Keratinocyte (primary cell): Measurements from ENCODE around the gene SURF6. TPM values are rescaled to one million over a fixed set of nuclear protein-coding genes. Genes with fewer than 3 reads are reported as not detected.

Source experiments
- DNase-seq: peaks from one replicate; pipeline ENCODE4 v3.0.0-alpha.2; 2011; ENCODE audit warnings: low read depth, missing footprints, low spot score
- FAIRE-seq: peaks from 2 replicates; lab custom pipeline; 2011; peaks lifted over from hg19 to GRCh38; lab: Jason Lieb, UNC
- H2AFZ ChIP-seq: 2 replicates; pipeline ENCODE4 v1.6.0; 2012; ENCODE audit warnings: low read length, control low read depth, inconsistent platforms; ENCODE audit not compliant: control insufficient read depth
- H3K27ac ChIP-seq: 2 replicates; pipeline ENCODE4 v1.5.1; 2011; ENCODE audit warnings: low read length; ENCODE audit not compliant: control insufficient read depth, insufficient read depth
- H3K27me3 ChIP-seq: 3 replicates; pipeline ENCODE4 v1.6.0; 2011; ENCODE audit warnings: low read length; ENCODE audit not compliant: control insufficient read depth, insufficient read depth; ENCODE audit errors: extremely low read depth
- H3K36me3 ChIP-seq, 2 experiments: 2 replicates in 1 of 2; 3 replicates in 1 of 2; pipeline ENCODE4 v1.5.1; 2011; ENCODE audit warnings: low read length in 2 of 2, mild to moderate bottlenecking in 1 of 2; ENCODE audit not compliant: control insufficient read depth in 2 of 2, insufficient read depth in 2 of 2; ENCODE audit errors: extremely low read depth in 1 of 2
- H3K4me1 ChIP-seq: 3 replicates; pipeline ENCODE4 v1.5.1; 2011; ENCODE audit warnings: low read length; ENCODE audit not compliant: control insufficient read depth, insufficient read depth; ENCODE audit errors: extremely low read depth
- H3K4me2 ChIP-seq: 3 replicates; pipeline ENCODE4 v1.6.0; 2011; ENCODE audit warnings: low read depth, low read length; ENCODE audit not compliant: control insufficient read depth, insufficient read depth; ENCODE audit errors: extremely low read depth
- H3K4me3 ChIP-seq, 3 experiments: fragments of 200-600 bp in 1 of 3; sonication (generic) in 1 of 3; 2 replicates in 2 of 3; 3 replicates in 1 of 3; pipeline ENCODE4 v1.5.1; 2011 to 2016; ENCODE audit warnings: low read length in 3 of 3, mild to moderate bottlenecking in 3 of 3, control low read depth in 2 of 3, inconsistent platforms in 1 of 3, low read depth in 1 of 3, mixed read lengths in 1 of 3, mixed run types in 1 of 3, moderate library complexity in 1 of 3; ENCODE audit not compliant: control insufficient read depth in 2 of 3, insufficient read depth in 2 of 3; ENCODE audit errors: extremely low read depth in 1 of 3
- H3K79me2 ChIP-seq: 2 replicates; pipeline ENCODE4 v1.6.0; 2012; ENCODE audit warnings: low read length; ENCODE audit not compliant: control insufficient read depth, insufficient read depth
- H3K9ac ChIP-seq: 3 replicates; pipeline ENCODE4 v1.6.0; 2011; ENCODE audit warnings: low read length; ENCODE audit not compliant: control insufficient read depth, insufficient read depth; ENCODE audit errors: extremely low read depth
- H3K9me1 ChIP-seq: 3 replicates; pipeline ENCODE4 v1.6.0; 2011; ENCODE audit warnings: low read length; ENCODE audit not compliant: control insufficient read depth, insufficient read depth; ENCODE audit errors: extremely low read depth
- H3K9me3 ChIP-seq: 2 replicates; pipeline ENCODE4 v1.5.1; 2012; ENCODE audit warnings: low read depth, low read length; ENCODE audit not compliant: control insufficient read depth
- H4K20me1 ChIP-seq: 3 replicates; pipeline ENCODE4 v1.6.0; 2011; ENCODE audit warnings: low read length; ENCODE audit not compliant: control insufficient read depth, insufficient read depth; ENCODE audit errors: extremely low read depth
- EZH2 ChIP-seq: IDR thresholded peaks from one replicate; pipeline ENCODE4 v1.6.1; 2012; ENCODE audit warnings: inconsistent platforms, mild to moderate bottlenecking, low read length, moderate library complexity
- dilution Hi-C: fragments of 300-500 bp; cut with MboI; formaldehyde crosslinking; loops from one replicate; pipeline ENCODE4 v1.7.0; 2020; ENCODE audit warnings: low sequenced_read_pairs; ENCODE audit not compliant: extremely low pct_ligation_motif_present
- polyA plus RNA-seq, 5 experiments: library from polyadenylated mRNA; depleted of rRNA in 3 of 5; stranded (reverse) in 3 of 5; stranded (forward) in 1 of 5; unstranded in 1 of 5; fragments of >200 nt; gene quantifications; 1 replicate in 1 of 5; 2 replicates in 3 of 5; 3 replicates in 1 of 5; pipeline versions ENCODE4 v1.2.1 to v1.2.3, GENCODE V29; 2011 to 2012; ENCODE audit warnings: missing spikeins in 2 of 5, low read depth in 1 of 5, low replicate concordance in 1 of 5
- TF ChIP-seq, protein P1 (sequence below), 3 experiments: IDR thresholded peaks in 1 of 3; conservative IDR thresholded peaks in 1 of 3; optimal IDR thresholded peaks in 1 of 3; 2 replicates in 2 of 3; 3 replicates in 1 of 3; pipeline versions ENCODE3 to v1.5.1; 2011; ENCODE audit warnings: low read length in 3 of 3, mild to moderate bottlenecking in 3 of 3, moderate library complexity in 2 of 3, control low read depth in 1 of 3, inconsistent platforms in 1 of 3; ENCODE audit not compliant: insufficient read depth in 2 of 3; ENCODE audit errors: extremely low read depth in 1 of 3

SURF6 gene
- polyA plus RNA-seq, 1 donor (not counting 4 experiments of a cell fraction or from before 2014, with no cell fraction given): 13.0 TPM

- Histone ChIP-seq H2AFZ (no peak overlapping the region), H3K27ac (no peak overlapping the region), H4K20me1 (no peaks in the 10 kb centered on the region), H3K9ac (no peak overlapping the region), H3K79me2 (no peaks in the 10 kb centered on the region), H3K4me2 (no peak overlapping the region), H3K4me3 (no peak overlapping the region), H3K36me3 (no peaks in the 10 kb centered on the region), H3K4me1 (no peaks in the 10 kb centered on the region), H3K27me3 (peaks cover 8% of the 10 kb centered on the region), H3K9me3 (no peaks in the 10 kb centered on the region), H3K9me1 (no peaks in the 10 kb centered on the region)
- FAIRE-seq (no peak), DNase-seq (no peak)
- TF ChIP-seq, protein P1, sequence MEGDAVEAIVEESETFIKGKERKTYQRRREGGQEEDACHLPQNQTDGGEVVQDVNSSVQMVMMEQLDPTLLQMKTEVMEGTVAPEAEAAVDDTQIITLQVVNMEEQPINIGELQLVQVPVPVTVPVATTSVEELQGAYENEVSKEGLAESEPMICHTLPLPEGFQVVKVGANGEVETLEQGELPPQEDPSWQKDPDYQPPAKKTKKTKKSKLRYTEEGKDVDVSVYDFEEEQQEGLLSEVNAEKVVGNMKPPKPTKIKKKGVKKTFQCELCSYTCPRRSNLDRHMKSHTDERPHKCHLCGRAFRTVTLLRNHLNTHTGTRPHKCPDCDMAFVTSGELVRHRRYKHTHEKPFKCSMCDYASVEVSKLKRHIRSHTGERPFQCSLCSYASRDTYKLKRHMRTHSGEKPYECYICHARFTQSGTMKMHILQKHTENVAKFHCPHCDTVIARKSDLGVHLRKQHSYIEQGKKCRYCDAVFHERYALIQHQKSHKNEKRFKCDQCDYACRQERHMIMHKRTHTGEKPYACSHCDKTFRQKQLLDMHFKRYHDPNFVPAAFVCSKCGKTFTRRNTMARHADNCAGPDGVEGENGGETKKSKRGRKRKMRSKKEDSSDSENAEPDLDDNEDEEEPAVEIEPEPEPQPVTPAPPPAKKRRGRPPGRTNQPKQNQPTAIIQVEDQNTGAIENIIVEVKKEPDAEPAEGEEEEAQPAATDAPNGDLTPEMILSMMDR (optimal IDR thresholded peaks at IDR 0.05 in 1 of 3, IDR thresholded peaks at IDR 0.05 in 1 of 3, conservative IDR thresholded peaks at IDR 0.05 in 1 of 3; ENCODE audit: extremely low read depth in 1 of 3, insufficient read depth in 2 of 3, low read length in 3 of 3): no peak
- no peak for TF ChIP-seq EZH2
- dilution Hi-C loops: no loop called here
Measured at GRCh38 chr9:133323991-133324703, 11.8 kb downstream of the SURF6 start.

GRCh38 chr9:133323211-133323610, 12.8 kb downstream of the SURF6 start:
- Histone ChIP-seq H3K27me3 (peaks cover 8% of the 10 kb centered on the region), H3K36me3 (no peaks in the 10 kb centered on the region), H3K4me2 (no peak overlapping the region), H3K27ac (no peak overlapping the region), H3K4me1 (no peaks in the 10 kb centered on the region), H3K4me3 (no peak overlapping the region), H3K79me2 (no peaks in the 10 kb centered on the region), H4K20me1 (no peaks in the 10 kb centered on the region), H2AFZ (no peak overlapping the region), H3K9ac (no peak overlapping the region), H3K9me1 (no peaks in the 10 kb centered on the region), H3K9me3 (no peaks in the 10 kb centered on the region)
- dilution Hi-C loops: no loop called here
- no peak for FAIRE-seq
- TF ChIP-seq, protein P1 (optimal IDR thresholded peaks at IDR 0.05 in 1 of 3, IDR thresholded peaks at IDR 0.05 in 1 of 3, conservative IDR thresholded peaks at IDR 0.05 in 1 of 3; ENCODE audit: extremely low read depth in 1 of 3, insufficient read depth in 2 of 3, low read length in 3 of 3): no peak
- no peak for TF ChIP-seq EZH2
- no peak for DNase-seq
